K562 (cell line): ENCODE results near the gene ARHGEF10L.

ENCODE experiments used
- MYBL2 ChIP-seq, 2 experiments: fragments of 450-650 bp in 1 of 2; sonication (generic) in 1 of 2; formaldehyde crosslinking in 1 of 2; IDR thresholded peaks; 2 replicates each; pipeline versions ENCODE4 v1.6.1 to v1.8.1; 2017 to 2022; ENCODE audit warnings: borderline replicate concordance in 1 of 2, inconsistent platforms in 1 of 2, low read depth in 1 of 2, mild to moderate bottlenecking in 1 of 2, missing genetic modification reagents in 1 of 2, moderate library complexity in 1 of 2
- SRSF7 ChIP-seq: fragments of 200-400 bp; formaldehyde crosslinking; optimal IDR thresholded peaks from 2 replicates; pipeline ENCODE3; 2017; ENCODE audit warnings: mild to moderate bottlenecking, low read depth, low read length
- TF ChIP-seq, protein P1 (sequence below): fragments of 450-650 bp; formaldehyde crosslinking; IDR thresholded peaks from 2 replicates; pipeline ENCODE4 v1.4.0; 2022; ENCODE audit warnings: missing genetic modification characterization
- TF ChIP-seq, protein P2 (sequence below), 3 experiments: IDR thresholded peaks in 2 of 3; conservative IDR thresholded peaks in 1 of 3; 2 replicates each; pipeline ENCODE4 v1.5.1; 2011 to 2012; ENCODE audit warnings: low read length in 3 of 3, mild to moderate bottlenecking in 3 of 3, control low read depth in 2 of 3, improper control_type of control experiment in 1 of 3, inconsistent platforms in 1 of 3, low read depth in 1 of 3, mixed read lengths in 1 of 3, moderate library complexity in 1 of 3; ENCODE audit not compliant: insufficient read depth in 2 of 3

DNA sequence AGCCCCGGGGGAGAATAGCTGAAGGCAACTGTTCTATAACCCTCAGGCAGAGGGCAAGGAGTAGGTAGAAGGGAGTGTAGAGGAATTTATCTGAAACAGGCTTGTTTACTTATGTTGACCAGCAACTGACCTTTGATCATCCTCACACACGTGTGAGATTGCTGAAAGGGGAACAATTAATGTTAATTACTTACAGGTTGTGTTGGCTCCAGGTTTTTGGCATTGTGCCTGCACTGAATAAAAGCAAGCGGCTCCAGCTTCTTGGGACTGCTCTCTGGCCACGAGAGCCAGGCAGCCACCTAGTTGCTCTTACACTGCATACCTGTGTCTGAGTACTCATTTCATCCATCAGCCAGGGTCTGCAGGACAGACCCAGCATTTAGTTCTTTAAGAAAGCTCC lies 41.3 kb upstream of the ARHGEF10L start:
- TF ChIP-seq, protein P1, sequence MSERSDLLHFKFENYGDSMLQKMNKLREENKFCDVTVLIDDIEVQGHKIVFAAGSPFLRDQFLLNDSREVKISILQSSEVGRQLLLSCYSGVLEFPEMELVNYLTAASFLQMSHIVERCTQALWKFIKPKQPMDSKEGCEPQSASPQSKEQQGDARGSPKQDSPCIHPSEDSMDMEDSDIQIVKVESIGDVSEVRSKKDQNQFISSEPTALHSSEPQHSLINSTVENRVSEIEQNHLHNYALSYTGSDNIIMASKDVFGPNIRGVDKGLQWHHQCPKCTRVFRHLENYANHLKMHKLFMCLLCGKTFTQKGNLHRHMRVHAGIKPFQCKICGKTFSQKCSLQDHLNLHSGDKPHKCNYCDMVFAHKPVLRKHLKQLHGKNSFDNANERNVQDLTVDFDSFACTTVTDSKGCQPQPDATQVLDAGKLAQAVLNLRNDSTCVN (CRISPR knock-in tag) = no peak
- TF ChIP-seq SRSF7 (no peak), MYBL2 (IDR thresholded peaks at IDR 0.05; ENCODE audit: low read depth) (no peak), MYBL2 (CRISPR knock-in tag; IDR thresholded peaks at IDR 0.05; ENCODE audit: borderline replicate concordance) (no peak)
- TF ChIP-seq, protein P2, sequence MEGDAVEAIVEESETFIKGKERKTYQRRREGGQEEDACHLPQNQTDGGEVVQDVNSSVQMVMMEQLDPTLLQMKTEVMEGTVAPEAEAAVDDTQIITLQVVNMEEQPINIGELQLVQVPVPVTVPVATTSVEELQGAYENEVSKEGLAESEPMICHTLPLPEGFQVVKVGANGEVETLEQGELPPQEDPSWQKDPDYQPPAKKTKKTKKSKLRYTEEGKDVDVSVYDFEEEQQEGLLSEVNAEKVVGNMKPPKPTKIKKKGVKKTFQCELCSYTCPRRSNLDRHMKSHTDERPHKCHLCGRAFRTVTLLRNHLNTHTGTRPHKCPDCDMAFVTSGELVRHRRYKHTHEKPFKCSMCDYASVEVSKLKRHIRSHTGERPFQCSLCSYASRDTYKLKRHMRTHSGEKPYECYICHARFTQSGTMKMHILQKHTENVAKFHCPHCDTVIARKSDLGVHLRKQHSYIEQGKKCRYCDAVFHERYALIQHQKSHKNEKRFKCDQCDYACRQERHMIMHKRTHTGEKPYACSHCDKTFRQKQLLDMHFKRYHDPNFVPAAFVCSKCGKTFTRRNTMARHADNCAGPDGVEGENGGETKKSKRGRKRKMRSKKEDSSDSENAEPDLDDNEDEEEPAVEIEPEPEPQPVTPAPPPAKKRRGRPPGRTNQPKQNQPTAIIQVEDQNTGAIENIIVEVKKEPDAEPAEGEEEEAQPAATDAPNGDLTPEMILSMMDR (IDR thresholded peaks at IDR 0.05 in 2 of 3, conservative IDR thresholded peaks at IDR 0.05 in 1 of 3; ENCODE audit: insufficient read depth in 2 of 3, low read depth in 1 of 3, low read length in 3 of 3) = no peak
